Hindlimb muscle (tissue), 1 donor: ENCODE measurements around the gene HOXA3. TPM values are rescaled to one million over a fixed set of nuclear protein-coding genes. Genes with fewer than 3 reads are reported as not detected.

Experiments used
- DNase-seq: peaks from one replicate; pipeline ENCODE4 v3.0.0-alpha.2; 2013
- polyA plus RNA-seq: library from polyadenylated mRNA; unstranded; fragments of 120-200 nt; gene quantifications from one replicate; pipeline ENCODE4 v1.2.1, GENCODE V29; 2013; ENCODE audit not compliant: insufficient read length

Gene HOXA3
- polyA plus RNA-seq: 11.2 TPM

DNA sequence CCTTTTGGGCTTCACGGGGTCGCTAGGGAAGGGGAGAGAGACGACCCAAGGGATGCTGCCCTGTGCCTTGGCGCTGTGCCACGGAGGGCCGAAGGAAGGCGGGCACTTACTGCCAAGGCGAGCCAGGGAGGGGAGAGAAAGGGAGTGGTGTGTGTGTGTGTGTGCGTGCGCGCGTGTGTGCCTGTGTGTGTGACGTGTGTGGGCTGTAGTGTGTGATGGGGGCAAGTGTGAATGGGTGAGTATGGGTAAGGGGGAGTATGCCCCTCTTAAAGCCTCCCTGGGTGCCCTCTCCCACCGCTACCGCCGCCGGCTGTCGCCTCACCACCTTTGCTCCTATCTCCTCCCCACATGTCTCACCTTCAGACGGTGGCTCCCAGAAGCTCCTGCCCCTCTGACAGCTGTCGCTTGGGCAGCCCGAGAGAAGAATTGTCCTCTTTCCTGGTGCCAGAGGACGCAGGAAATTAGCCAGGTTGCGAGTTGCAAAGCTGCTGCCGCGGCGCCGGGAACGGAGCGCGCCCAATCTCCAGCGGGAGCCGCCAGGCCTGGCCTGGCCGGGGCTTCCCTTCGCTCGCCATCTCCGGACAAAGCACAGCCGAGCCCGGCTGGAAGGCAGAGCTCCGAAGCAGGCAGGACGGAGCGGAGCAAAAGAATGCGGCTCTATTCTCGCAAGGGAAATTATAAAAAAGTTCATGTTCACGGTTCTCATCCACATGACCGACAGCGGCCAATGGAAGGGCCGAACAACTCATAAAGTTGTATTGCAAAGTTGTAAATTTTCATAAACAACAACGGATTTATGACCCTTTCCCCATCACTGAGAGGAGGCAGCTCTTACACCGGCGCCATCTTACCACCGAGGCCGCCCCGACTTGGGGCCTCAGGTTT is at the start of gene HOXA3:
HOXA3 (minus strand) TSS at position 653 of the 885 bp plus-strand sequence. CDS start 41,943 bp downstream, outside the sequence.
- DNase-seq: peak; percentile 79

- no peak for DNase-seq
Measured at GRCh38 chr7:27201580-27202017, 49.2 kb upstream of the HOXA3 start.

GRCh38 chr7:27200761-27201579 is 48.6 kb upstream of the HOXA3 start:
- DNase-seq: no peak

- DNase-seq: no peak
Measured at GRCh38 chr7:27199849-27200760, 47.7 kb upstream of the HOXA3 start, which contains the start of gene HOXA13. HOXA13 (minus strand) TSS chr7:27200091; CDS start chr7:27200077, 14 bp downstream.

- DNase-seq: no peak
Measured at GRCh38 chr7:27198871-27199801, 46.8 kb upstream of the HOXA3 start.

DNA sequence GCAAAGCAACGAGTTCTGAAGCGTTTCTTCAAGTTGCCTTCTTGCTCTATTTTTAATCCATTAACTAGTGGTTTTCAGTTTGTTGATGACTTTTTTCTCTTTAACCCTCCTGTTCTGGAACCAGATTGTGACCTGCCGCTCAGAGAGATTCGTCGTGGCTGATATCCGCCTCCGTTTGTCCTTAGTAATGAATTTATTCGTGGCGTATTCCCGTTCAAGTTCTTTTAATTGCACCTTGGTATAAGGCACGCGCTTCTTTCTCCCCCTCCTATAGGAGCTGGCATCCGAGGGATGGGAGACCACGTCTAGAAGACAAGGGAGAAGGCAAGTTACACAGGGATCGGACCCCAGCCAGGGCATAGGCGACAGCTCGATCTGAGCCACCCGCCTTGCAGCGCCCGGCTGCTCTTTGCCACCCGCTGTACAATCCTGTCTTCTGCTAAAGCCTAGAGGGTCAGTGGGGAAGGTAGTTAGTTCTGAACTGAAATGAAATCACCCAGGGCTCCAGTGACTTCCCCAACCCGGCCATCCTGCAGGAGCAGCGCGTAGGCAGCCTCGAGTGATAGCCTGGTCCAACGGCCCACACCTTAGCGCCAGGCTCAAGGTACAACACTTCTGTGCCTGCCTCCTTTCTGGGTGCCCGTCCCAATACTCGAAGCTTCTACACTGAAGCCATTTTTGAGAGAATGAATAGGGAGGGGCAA is 45.9 kb upstream of the HOXA3 start:
- no peak for DNase-seq

DNA sequence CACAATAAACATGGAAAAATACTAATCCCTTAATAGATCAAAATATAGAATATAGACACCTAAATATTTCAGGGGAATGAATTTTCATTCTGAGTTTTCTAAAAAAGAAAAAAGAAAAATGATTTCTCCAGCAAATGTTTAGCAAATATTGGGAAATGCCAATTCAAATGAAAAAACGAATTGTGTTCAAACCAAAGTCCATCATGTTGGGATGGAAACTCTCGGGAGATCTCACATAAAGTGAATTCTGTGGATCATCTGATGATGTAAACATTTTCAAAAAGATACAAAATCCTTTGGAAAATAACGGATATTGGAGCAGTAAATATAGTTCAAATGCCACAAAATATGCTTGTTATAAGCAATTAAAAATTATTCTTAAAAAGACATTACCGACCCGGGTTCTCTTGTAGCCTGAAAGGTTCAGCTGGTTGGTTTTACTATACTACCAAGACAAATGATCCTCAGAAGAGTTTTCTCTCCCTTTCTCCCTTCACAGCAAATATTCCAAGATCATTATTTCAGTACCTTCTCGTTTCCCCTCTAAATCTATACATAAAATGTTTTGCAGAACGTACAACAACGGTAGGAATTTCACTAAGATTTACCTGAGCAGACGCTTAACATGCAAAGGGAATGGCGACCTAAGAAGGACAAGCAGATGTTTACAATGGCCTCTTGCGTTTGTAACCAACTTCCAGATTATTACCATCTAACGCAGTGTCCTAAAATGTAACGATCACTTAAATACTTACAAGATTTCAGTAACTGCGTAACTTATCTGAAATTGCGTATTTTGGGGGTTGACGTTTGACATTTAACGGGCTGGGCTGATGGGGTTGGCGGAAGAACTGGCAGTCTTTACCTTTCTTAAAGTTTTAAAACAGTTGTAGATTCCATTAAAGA is 45.0 kb upstream of the HOXA3 start:
- DNase-seq: no peak

DNA sequence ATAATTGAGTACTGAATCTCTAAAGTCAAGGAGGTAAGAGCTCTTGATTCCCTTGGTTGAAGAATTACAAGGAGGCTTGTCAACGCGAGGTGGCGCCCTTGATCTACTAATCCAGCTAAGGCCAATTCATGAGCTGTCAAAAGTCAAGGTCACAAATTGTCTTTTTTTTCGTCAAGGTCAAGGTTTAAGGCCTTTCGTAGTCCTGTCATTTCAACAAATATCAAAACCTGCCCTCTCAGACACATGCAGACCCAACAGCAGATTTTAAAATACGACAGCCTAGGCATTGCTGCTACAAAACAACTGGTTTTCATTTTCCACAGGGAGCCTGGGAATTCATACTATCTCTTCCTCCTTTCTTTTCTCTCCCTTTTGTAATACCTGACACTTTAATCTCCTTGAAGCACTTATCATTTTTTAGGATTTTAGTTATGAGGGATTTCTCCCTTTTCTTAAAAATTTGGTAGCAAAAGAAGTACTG is 43.9 kb upstream of the HOXA3 start:
- no peak for DNase-seq

- no peak for DNase-seq
Measured at GRCh38 chr7:27194686-27195379, 42.5 kb upstream of the HOXA3 start.

DNA sequence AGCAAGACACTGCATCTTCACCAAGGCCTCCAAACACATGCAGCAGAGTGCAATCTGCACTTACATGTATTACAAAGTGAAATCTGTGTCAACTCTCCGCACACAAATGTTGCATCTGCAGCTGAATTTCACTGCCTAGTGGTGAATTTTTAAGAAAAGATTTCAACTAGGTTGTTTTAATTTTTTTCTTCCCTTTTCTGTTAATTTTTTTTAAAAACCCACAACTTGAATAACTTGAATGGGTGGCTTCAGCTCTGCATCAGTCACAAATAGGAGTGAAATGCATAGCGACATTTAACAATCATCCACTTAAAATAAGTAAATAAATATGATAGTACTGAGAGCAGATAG is 41.6 kb upstream of the HOXA3 start:
- DNase-seq: no peak

DNA sequence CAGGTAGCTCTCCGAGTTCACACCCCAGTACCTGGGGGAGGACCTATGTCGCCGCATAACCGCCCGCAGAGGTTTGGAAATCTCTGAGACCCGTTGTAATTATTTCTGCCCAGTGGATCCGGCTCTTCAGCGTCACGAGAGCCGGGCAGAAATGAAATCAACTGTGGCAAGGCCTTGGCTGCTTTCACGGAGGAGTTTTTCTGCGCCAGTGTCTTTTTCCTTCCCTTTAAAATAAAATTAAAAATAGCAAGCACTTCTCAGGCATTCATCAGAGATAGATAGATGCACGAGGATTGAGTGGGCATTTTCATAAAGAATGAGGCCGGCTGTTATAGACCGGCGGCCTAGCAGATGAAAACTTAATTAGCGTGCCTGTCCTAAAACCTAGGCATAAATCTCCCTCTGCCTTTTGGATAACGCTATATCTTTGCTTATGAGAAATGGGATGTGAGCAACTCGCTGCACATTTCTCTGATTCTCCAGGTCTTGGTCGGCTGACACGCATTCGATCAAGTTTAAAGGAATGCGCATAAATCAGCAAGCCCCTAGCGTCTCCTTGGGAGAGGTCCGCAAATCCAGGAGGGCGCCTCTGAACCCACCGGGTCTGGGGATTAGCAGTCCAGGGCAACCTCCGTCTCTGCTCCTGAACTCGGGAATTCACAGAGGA is 41.1 kb upstream of the HOXA3 start:
- no peak for DNase-seq

DNA sequence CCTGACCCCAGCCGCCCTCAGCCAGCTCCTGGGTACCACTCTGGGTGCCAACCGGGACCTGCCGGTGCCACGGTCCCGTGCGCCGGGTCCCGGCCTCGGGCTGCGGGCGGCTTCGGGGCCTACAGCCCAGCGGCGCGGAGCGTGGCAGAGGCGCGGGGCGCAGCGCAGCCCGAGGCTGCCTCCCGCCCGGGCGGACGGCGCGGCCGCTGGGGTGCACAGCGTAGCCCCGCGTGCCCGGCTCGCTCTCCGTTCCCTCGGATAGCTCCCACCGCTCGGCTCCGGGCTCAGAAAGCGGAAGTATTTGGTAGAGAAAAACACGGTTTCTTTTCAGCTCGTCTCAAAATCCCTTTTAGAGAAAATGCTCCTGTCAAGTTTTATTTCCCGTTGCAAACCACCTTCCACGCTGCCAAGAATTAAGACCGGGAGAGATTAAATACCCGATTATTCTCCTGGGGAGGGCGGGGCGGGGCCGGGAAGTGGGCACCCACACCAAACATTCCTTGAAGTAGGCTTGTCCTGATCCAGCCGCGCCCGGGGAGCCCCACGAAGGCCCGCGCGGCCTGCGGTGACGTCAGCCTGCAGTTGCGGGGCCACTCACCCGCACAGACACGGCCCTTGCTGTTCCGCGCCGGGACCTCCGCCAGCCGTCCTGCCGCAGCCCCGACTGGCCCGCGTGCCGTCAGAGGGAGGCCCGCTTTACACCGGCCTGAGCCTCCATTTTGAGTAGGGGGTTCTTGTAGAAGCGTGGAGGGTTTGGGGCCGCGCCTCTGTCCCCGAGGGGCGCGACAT is 40.4 kb upstream of the HOXA3 start:
- DNase-seq: no peak

DNA sequence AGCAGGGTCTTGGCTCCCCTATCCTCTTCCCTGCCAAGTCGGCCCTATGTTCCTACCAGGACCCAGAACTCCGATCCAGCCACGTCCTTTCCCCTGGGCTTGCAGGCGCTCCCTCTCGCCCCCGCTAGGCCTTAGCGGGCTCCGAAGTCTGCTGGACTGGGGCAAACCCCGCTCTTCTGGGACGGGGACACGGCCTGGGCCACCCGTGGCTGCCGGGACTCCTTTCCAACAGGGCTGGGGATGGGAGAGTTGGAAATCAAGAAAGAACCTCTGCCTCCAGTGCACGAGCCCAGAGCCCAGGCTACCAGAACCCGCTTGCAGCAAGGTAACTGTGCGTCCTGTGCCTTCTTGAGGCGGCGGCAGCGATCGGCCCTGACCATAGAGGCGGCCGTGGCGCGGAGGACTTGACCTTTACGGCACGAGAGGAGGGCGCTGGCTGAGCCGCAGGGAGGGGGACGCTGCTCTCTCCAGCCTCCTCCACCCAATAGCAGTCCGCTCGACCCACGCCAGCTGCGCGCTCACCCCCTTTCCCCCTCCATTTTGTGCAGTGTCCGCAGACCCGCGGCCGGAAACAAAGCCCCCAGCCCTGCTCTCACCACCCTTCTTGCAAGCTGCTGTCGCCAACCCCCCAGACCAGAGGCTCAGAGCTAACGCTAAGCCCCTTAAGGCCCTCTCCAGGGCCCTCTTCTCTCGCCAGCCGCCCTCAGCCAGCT is 39.6 kb upstream of the HOXA3 start:
- DNase-seq: no peak

DNA sequence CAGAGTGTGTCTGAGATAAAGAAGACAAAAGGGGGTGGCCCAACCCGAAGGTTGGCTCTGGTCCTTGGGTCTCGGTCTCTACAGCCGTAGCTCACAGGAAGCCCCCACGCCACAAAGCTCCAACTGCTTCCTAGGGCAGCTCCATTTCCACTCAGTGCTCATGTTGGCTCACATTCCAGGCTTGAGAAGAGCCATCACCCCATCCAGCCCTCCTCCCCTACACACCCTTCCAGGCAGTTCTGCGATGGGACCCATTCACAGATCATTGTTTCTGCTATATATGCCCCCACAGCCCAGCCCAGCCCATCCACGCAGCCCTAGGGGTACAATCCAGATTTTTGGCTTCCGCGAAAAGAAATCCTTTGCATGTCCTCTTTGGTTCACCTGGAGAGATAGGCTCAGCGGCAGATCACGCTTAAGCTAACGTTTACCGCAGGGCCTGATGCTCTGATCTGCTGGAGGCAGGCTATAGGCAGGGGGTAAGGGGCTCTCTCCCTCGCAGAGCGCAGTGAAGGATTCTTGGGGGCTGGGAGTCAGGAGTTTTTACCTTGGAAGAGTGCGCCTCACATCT is 38.9 kb upstream of the HOXA3 start:
- no peak for DNase-seq

DNA sequence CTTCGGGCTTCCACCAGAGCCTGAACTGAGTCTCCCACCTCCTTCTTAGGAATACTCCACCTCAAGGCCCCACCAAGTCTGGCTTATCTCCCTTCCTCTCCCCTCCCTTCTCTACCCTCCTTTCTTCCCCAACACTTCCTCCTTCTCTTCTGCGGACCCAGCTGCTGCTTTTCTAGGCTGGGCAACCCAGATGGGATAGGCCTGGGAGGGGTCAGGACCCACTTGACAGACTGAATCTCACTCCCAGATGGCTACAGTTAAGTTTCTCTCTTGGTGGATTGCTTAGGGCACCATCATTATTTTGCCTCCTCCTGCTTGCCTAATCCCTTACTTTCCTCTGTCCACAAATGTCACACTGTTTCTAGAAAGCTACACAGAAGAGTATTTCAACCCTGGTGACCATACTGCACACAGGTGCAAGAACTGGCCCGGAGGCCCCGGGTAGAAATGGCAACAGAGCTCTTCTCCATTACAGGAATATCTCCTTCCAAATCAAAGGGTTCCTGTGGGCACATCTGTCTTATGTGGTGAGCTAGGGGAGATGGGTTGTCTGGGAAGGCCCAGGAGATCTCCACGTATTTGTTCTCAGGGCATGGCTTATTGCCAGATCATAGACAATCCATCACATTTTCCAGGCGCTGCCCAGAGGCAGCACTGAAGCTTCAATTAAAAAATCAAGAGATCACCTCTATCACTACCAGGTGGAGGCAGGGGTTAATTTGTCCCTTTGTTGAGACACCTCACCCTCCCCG is 37.8 kb upstream of the HOXA3 start:
- no peak for DNase-seq
